GM19452 (cell line): ENCODE measurements around the gene DYSF.

ENCODE experiments used
- ATAC-seq: cut with Tn5 transposase; IDR thresholded peaks from one replicate; pipeline ENCODE4 v1.9.1; 2021; ENCODE audit not compliant: unreplicated experiment

The DYSF gene

GRCh38 chr2:71667256-71668182 is 214.2 kb downstream of the DYSF start:
- ATAC-seq: no peak

DNA sequence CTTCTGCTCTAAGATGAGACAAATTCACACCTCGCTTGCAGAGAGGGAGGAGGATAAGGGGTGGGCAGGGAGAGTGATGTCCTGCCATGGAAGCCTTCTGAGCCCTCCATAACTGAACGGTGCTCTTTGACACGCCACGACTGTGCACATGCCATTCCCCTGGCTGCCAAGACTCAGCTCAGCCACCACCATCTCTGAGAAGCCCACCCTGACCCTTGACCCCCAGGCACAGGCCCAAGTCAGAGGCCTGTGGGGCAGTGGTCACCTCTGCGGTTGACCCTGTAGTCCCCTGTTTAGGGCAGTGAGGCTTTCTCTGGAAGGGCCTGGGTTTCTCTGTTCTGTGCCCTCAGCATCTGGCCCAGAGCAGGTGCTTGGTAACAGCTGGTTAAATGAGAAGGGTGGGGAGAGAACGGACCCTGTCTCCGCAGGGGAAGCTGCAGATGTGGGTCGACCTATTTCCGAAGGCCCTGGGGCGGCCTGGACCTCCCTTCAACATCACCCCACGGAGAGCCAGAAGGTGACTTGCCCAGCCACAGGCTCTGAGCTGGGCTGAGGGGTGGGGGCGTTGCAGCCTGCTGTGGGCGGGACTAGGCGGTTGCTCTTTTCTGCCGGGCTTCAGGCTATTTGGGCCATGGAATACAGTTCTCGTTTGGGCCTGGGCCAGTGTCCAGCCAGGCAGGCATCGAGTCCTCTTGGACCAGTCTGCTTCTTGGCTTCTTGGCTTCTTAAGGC is 215.1 kb downstream of the DYSF start:
- ATAC-seq: no peak

DNA sequence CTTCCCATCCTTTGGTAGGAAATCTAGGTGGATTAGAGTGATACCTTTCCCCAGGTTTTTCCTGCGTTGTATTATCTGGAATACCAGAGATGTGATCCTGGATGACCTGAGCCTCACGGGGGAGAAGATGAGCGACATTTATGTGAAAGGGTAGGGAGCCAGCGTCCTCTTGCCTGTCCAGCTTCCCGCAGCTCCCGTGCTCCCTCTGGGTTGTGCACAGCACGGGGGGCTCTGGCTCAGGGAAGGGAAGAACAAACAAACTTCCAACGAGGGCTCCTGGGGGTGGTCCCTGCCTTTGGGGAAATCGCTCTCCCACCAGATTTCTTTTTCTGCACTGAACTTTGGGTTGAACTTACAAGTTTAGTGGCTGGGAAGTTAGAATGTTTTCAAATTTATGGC is 215.7 kb downstream of the DYSF start:
- no peak for ATAC-seq

- ATAC-seq: no peak
These were observed 216.5 kb downstream of the DYSF start for GRCh38 chr2:71669628-71670429.

DNA sequence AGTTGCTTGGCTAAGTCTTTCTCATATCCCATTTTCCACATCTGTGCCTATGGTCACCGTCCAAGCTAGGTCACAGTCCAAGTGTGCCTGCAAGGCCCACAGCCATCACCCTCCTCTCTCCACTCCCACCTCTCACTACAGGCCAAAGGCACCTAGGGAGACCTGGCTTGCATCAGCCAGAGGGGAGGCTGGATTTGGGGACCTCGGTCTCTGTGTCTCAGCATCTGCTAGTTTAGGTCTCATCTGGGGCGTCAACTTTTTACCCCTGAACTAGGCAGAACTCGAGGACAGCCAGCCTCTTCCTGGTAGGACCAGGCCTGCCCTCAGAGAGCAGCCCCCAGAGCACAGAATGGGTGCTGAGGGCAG is 217.1 kb downstream of the DYSF start:
- no peak for ATAC-seq

DNA sequence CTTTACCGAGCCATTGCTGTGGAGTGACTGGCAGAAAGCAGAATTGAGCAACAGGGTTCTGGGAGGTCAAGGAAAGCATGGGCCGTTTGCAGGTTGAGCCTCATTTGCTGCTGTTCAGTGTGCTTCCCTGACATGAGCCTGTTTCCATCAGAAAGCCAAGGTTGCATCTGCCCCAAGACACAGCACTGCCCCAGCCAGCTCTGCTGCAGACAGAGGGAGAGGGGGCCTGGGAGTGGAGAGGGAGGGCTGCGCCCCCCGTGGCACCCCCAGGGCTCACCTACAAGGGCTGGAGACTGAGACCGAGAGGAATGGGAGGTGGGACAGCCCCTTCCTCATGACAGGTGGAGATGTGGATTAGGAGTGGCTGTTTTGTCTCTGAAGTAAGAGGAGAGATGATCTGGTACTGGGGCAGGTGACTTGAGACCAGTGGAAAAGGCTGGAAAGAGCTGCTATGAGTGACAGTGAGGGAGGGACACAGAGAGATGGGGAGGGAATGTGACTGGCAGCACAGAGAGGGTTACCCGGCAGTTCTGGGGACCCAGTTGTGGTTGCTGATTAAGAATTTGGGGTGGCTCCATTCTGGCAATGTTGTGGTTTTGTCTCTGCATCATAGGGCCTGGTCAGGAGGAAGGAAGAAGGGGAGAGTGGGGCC is 218.0 kb downstream of the DYSF start:
- ATAC-seq: no peak

DNA sequence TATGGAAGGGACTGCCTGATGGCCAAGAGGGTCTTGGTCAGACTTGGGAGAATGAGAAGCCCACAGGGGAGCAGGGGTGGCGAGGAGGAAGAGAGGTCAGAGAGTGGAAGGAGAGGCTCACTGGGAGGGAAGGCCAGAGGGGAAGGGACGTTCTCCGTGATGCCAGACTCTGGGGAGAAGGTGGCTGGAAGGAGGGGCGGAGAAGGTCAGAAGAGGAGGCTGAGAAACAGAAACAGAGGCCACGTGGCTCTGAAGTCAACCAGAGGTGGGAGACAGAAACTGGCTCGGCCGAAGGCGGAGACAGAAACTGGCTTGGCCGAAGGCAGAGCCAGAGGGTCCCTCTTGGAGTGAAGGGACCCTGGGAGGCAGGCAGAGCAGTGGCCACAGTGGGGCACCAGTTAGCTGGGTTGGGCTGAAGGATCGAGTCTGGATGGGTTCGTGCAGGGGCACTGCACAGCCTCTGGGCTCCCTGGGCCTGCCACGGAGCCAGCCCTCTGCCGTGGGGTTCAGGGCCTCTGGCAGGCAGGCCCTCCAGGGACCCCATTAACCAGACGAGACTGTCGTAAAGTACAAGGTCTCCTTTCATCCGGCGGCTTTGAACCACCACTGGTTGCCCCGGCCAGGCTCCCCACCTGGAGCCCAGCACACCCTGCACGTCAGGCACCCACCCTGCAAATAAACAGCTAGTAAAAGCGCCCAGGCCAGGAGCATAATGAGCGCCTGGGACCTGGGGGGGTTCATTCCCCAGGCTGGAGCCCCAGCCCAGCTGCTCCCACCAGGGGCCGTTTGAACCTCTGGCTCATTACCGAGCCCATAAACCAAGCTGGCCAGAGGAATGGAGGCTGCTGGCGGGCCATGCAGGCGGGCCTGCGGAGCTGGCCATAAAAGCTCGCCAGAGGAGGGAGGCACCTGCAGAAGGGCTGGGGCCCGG is 218.8 kb downstream of the DYSF start:
- ATAC-seq: no peak

- no peak for ATAC-seq
These were observed 219.8 kb downstream of the DYSF start for GRCh38 chr2:71672826-71673795.

DNA sequence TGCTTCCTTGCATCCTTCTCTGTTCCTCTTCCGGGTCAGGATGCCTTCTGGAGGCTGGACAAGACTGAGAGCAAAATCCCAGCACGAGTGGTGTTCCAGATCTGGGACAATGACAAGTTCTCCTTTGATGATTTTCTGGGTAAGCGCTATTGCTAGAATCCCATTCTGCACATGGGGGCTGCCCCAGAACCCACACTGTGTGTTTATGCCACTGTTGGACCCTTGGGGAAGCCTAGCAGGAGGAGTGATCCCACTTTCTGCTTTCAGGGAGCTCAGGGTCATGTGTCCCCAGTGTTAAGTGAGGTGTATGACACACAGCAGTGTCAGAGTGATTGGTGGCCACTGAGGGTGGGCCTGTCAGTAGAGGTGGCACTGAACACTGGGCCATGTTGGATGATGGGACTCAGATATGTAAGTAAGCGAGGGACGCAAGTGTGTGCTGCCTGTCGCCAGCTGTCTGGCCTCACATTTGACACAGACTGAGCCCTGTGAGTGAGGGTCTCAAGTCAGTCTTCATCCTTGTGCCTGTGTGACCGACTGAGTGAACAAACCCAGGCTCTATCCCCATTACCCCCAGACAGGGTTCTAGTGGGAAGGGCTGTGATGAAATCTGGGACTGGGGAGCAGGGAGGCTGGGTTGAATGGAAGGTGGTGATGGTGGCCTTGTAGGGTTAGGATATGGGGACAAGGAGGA is 220.9 kb downstream of the DYSF start:
- ATAC-seq: no peak

- ATAC-seq: no peak
These were observed 221.9 kb downstream of the DYSF start for GRCh38 chr2:71675296-71675695.

DNA sequence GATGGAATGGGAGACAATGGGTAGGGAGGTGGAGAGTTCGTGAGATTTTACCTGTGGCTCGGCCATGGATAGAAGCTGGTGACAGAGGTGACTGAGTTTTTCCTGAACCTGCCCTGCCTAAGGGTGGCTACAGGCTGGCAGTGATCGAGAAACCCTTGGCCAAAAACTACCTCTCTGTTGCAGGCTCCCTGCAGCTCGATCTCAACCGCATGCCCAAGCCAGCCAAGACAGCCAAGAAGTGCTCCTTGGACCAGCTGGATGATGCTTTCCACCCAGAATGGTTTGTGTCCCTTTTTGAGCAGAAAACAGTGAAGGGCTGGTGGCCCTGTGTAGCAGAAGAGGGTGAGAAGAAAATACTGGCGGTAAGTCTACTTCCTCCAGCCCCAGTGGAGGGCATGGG is 225.5 kb downstream of the DYSF start:
- ATAC-seq: no peak

DNA sequence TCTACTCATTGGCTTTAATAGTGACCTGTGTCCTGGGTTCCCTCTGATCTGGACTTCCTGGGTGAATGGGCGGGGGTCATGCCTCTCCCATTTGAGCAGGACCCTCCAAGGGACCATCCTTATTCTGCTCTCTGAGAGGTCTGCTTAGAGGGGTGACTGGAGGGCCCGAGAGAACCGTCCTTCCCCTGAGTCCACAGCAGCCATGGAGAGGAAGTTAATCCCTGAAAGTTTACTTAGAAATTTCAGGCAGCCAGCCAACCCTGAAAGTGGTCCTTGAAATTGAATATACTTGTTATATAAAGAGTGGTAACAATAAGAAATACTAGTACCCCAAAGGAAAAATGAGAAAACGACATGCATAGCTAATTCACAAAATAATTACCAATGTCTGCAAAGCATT is 226.1 kb downstream of the DYSF start:
- no peak for ATAC-seq

- no peak for ATAC-seq
These were observed 227.6 kb downstream of the DYSF start for GRCh38 chr2:71680925-71681324.

DNA sequence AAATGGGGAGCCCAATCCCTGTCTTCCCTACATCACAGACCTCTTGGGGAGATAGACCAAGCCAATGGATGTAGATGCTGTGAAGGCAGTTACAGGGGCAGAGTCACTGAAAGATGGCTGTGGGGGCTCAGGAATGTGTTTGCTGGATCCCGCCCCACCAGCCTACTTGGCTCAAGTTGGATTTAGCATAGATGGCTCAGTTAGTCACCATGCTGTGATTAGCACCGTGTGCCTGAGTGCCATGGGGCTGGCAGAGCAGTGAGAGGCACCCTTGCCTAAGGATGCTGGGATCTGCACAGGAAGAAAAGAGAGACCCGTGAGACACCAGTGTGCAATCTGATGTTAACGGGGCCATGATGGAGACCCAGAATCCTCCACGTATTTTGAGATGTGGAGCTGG is 228.3 kb downstream of the DYSF start:
- ATAC-seq: no peak

DNA sequence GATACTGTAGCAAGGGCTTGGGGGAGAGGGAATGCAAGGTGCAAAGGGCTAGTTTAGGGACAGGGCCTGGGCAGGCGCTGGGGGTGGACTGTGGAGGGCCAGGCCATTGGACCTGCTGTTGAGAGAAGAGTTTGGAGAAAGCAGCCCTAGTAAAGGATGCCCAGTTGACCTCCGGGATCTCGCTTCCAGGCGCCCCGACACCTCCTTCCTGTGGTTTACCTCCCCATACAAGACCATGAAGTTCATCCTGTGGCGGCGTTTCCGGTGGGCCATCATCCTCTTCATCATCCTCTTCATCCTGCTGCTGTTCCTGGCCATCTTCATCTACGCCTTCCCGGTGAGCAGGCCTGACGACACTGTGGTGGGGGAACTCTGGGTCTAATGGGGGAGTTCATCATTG is 229.0 kb downstream of the DYSF start:
- no peak for ATAC-seq

GRCh38 chr2:71683070-71683469 is 229.7 kb downstream of the DYSF start:
- ATAC-seq: no peak

GRCh38 chr2:71683666-71684065 is 230.3 kb downstream of the DYSF start:
- no peak for ATAC-seq
